B cell (primary cell): ENCODE measurements around the gene CRTC1.

ENCODE experiments used
- CTCF ChIP-seq: fragments of 200-600 bp; IDR thresholded peaks from one replicate; pipeline ENCODE4 v1.8.0; 2022; ENCODE audit warnings: antibody characterized with exemption, mild to moderate bottlenecking
- EZH2 ChIP-seq: IDR thresholded peaks from 2 replicates; pipeline ENCODE4 v1.6.1; 2012; ENCODE audit warnings: borderline replicate concordance, low read depth, mild to moderate bottlenecking, moderate library complexity, low read length; ENCODE audit not compliant: insufficient read depth, poor library complexity, severe bottlenecking

GRCh38 chr19:18737954-18738351 lies 54.5 kb downstream of the CRTC1 start:
- TF ChIP-seq CTCF, result no peak
- TF ChIP-seq EZH2, result no peak
